HEK293 (cell line): Measurements from ENCODE around the gene VAV3.
A peak's percentile ranks its signal among the peaks of the same experiment; 100 is the strongest.

Experiments used
- CTCF ChIA-PET: fragments of 350-600 bp; formaldehyde crosslinking; extraction: SDS; loops from one replicate; lab custom pipeline; 2021; ENCODE audit warnings: antibody characterized with exemption; lab: Yijun Ruan, JAX
- POLR2A ChIA-PET: fragments of 300-600 bp; formaldehyde crosslinking; extraction: SDS; loops from one replicate; lab custom pipeline; 2020; ENCODE audit warnings: antibody characterized with exemption, inconsistent platforms; lab: Yijun Ruan, JAX
- H3K27ac ChIP-seq: fragments of 200-500 bp; sonication (Bioruptor generic); 2 replicates; pipeline ENCODE4 v1.5.1; 2014; ENCODE audit warnings: low read depth, low read length, control low read depth, inconsistent platforms; ENCODE audit errors: extremely low read depth
- H3K36me3 ChIP-seq, 2 experiments: fragments of 200-500 bp in 1 of 2; sonication (Bioruptor generic) in 1 of 2; 1 replicate in 1 of 2; 2 replicates in 1 of 2; pipeline ENCODE4 v1.5.1; 2014 to 2017; ENCODE audit warnings: inconsistent platforms in 2 of 2, low read length in 2 of 2; ENCODE audit not compliant: control insufficient read depth in 2 of 2, insufficient read depth in 1 of 2
- H3K4me1 ChIP-seq: fragments of 200-500 bp; sonication (Bioruptor generic); 2 replicates; pipeline ENCODE4 v1.5.1; 2014; ENCODE audit warnings: mild to moderate bottlenecking, low read length, inconsistent platforms; ENCODE audit not compliant: control insufficient read depth, insufficient read depth
- H3K4me3 ChIP-seq: 2 replicates; pipeline ENCODE4 v1.5.1; 2011; ENCODE audit warnings: low read depth, mild to moderate bottlenecking, control low read depth, low read length, moderate library complexity
- H3K9me3 ChIP-seq: fragments of 200-500 bp; sonication (Bioruptor generic); 2 replicates; pipeline ENCODE4 v1.5.1; 2014; ENCODE audit warnings: low read depth, low read length, inconsistent platforms; ENCODE audit not compliant: control insufficient read depth, insufficient read depth
- BCL11B ChIP-seq: fragments of 450-650 bp; formaldehyde crosslinking; IDR thresholded peaks from 2 replicates; pipeline ENCODE4 v1.5.1; 2016; ENCODE audit warnings: low read depth, missing biosample characterization, missing genetic modification characterization
- BCL6B ChIP-seq: fragments of 450-650 bp; formaldehyde crosslinking; IDR thresholded peaks from 2 replicates; pipeline ENCODE4 v1.5.1; 2017; ENCODE audit warnings: missing biosample characterization, missing genetic modification characterization
- IKZF3 ChIP-seq: fragments of 450-650 bp; IDR thresholded peaks from 2 replicates; pipeline ENCODE4 v1.5.0; 2018; ENCODE audit warnings: missing biosample characterization, mild to moderate bottlenecking, missing genetic modification characterization, moderate library complexity
- INSM2 ChIP-seq: fragments of 450-650 bp; formaldehyde crosslinking; IDR thresholded peaks from 2 replicates; pipeline ENCODE4 v1.5.1; 2016; ENCODE audit warnings: missing biosample characterization, missing genetic modification characterization
- OSR2 ChIP-seq: fragments of 450-650 bp; formaldehyde crosslinking; IDR thresholded peaks from 2 replicates; pipeline ENCODE4 v1.5.1; 2016; ENCODE audit warnings: missing biosample characterization, missing genetic modification characterization
- PRDM6 ChIP-seq: fragments of 450-650 bp; formaldehyde crosslinking; IDR thresholded peaks from 2 replicates; pipeline ENCODE4 v1.5.1; 2017; ENCODE audit warnings: missing biosample characterization, missing genetic modification characterization
- RBAK ChIP-seq: fragments of 450-650 bp; formaldehyde crosslinking; IDR thresholded peaks from 2 replicates; pipeline ENCODE4 v1.5.1; 2016; ENCODE audit warnings: missing biosample characterization, missing genetic modification characterization
- REPIN1 ChIP-seq: fragments of 450-650 bp; formaldehyde crosslinking; IDR thresholded peaks from 2 replicates; pipeline ENCODE4 v1.5.1; 2017; ENCODE audit warnings: missing biosample characterization, missing genetic modification characterization, low read depth
- SP7 ChIP-seq: fragments of 450-650 bp; formaldehyde crosslinking; IDR thresholded peaks from 2 replicates; pipeline ENCODE4 v1.5.1; 2016; ENCODE audit warnings: missing biosample characterization, missing genetic modification characterization
- WT1 ChIP-seq: fragments of 450-650 bp; formaldehyde crosslinking; IDR thresholded peaks from 2 replicates; pipeline ENCODE4 v1.5.1; 2016; ENCODE audit warnings: missing biosample characterization, missing genetic modification characterization
- ZBTB44 ChIP-seq: fragments of 450-650 bp; IDR thresholded peaks from 2 replicates; pipeline ENCODE4 v1.5.1; 2018; ENCODE audit warnings: missing biosample characterization, mild to moderate bottlenecking, missing genetic modification characterization
- ZFHX2 ChIP-seq: fragments of 450-650 bp; formaldehyde crosslinking; conservative IDR thresholded peaks from 2 replicates; pipeline ENCODE4 v1.5.1; 2016; ENCODE audit warnings: missing biosample characterization, missing genetic modification characterization
- ZNF10 ChIP-seq: fragments of 450-650 bp; formaldehyde crosslinking; IDR thresholded peaks from 2 replicates; pipeline ENCODE4 v1.5.1; 2017; ENCODE audit warnings: missing biosample characterization, missing genetic modification characterization
- ZNF146 ChIP-seq: fragments of 450-650 bp; formaldehyde crosslinking; IDR thresholded peaks from 2 replicates; pipeline ENCODE4 v1.5.1; 2016; ENCODE audit warnings: missing biosample characterization, missing genetic modification characterization
- ZNF155 ChIP-seq: fragments of 450-650 bp; formaldehyde crosslinking; IDR thresholded peaks from 2 replicates; pipeline ENCODE4 v1.5.1; 2016; ENCODE audit warnings: missing biosample characterization, missing genetic modification characterization
- ZNF174 ChIP-seq: fragments of 450-650 bp; formaldehyde crosslinking; IDR thresholded peaks from 2 replicates; pipeline ENCODE4 v1.5.0; 2017; ENCODE audit warnings: missing biosample characterization, mild to moderate bottlenecking, missing genetic modification characterization
- ZNF202 ChIP-seq: fragments of 450-650 bp; formaldehyde crosslinking; IDR thresholded peaks from 2 replicates; pipeline ENCODE4 v1.5.1; 2016; ENCODE audit warnings: missing biosample characterization, missing genetic modification characterization, borderline replicate concordance
- ZNF211 ChIP-seq: fragments of 450-650 bp; formaldehyde crosslinking; IDR thresholded peaks from 2 replicates; pipeline ENCODE4 v1.5.1; 2016; ENCODE audit warnings: low read depth, missing biosample characterization, missing genetic modification characterization
- ZNF274 ChIP-seq, 2 experiments: fragments of 200-500 bp in 1 of 2; fragments of 450-650 bp in 1 of 2; sonication (Bioruptor generic) in 1 of 2; formaldehyde crosslinking in 1 of 2; IDR thresholded peaks; 2 replicates each; pipeline versions ENCODE4 v1.5.1 to v1.6.1; 2014 to 2016; ENCODE audit warnings: borderline replicate concordance in 1 of 2, inconsistent platforms in 1 of 2, low read length in 1 of 2, missing biosample characterization in 1 of 2, missing genetic modification characterization in 1 of 2
- ZNF362 ChIP-seq: fragments of 450-650 bp; formaldehyde crosslinking; IDR thresholded peaks from 2 replicates; pipeline ENCODE4 v1.5.1; 2016; ENCODE audit warnings: missing biosample characterization, missing genetic modification characterization
- ZNF580 ChIP-seq: fragments of 450-650 bp; formaldehyde crosslinking; IDR thresholded peaks from 2 replicates; pipeline ENCODE4 v1.5.1; 2016; ENCODE audit warnings: missing biosample characterization, missing genetic modification characterization
- ZNF585B ChIP-seq: fragments of 450-650 bp; formaldehyde crosslinking; IDR thresholded peaks from 2 replicates; pipeline ENCODE4 v1.5.1; 2016; ENCODE audit warnings: missing biosample characterization, missing genetic modification characterization
- ZNF610 ChIP-seq: fragments of 450-650 bp; formaldehyde crosslinking; IDR thresholded peaks from 2 replicates; pipeline ENCODE4 v1.5.1; 2016; ENCODE audit warnings: missing biosample characterization, missing genetic modification characterization, borderline replicate concordance

VAV3 gene

GRCh38 chr1:107762751-107763390 is 202.1 kb downstream of the VAV3 start:
- TF ChIP-seq ZNF202 (no peak), BCL11B (no peak), ZNF274 (IDR thresholded peaks at IDR 0.05; ENCODE audit: low read length) (no peak), ZNF274 (tag by site-specific recombination; IDR thresholded peaks at IDR 0.05; ENCODE audit: borderline replicate concordance) (no peak), ZNF362 (no peak), ZNF155 (tag by site-specific recombination) (no peak), ZNF211 (no peak), ZNF10 (tag by site-specific recombination) (no peak), ZNF610 (tag by site-specific recombination) (no peak)
- Histone ChIP-seq H3K9me3 (no peaks in the 10 kb centered on the region), H3K36me3 (no peaks in the 10 kb centered on the region), H3K4me3 (no peak overlapping the region), H3K27ac (no peak overlapping the region), H3K4me1 (peaks cover 17% of the 10 kb centered on the region)
- ChIA-PET POLR2A (no interaction called here), CTCF (interaction anchor here (0.7 to 1.0 kb wide), 3 partner anchors 12 to 119 kb away, joined by 3 to 7 read pairs (median 3); no protein-coding TSS in a partner anchor)

- ChIA-PET POLR2A (no interaction called here), CTCF (interaction anchor here (0.7 kb wide), 1 partner anchor 9 kb away, joined by 3 read pairs; no protein-coding TSS in a partner anchor)
- H3K27ac ChIP-seq = no peak overlapping the region
- H3K9me3 ChIP-seq = no peaks in the 10 kb centered on the region
- H3K4me1 ChIP-seq = no peaks in the 10 kb centered on the region
- no peaks in the 10 kb centered on the region for H3K36me3 ChIP-seq
- H3K4me3 ChIP-seq = no peak overlapping the region
- TF ChIP-seq ZNF146 (tag by site-specific recombination) (no peak), ZNF580 (no peak), BCL6B (tag by site-specific recombination) (no peak)
These were observed 204.9 kb downstream of the VAV3 start for GRCh38 chr1:107760065-107760464.

GRCh38 chr1:107750364-107750959 is 214.5 kb downstream of the VAV3 start:
- Histone ChIP-seq H3K9me3 (no peaks in the 10 kb centered on the region), H3K27ac (no peak overlapping the region), H3K4me3 (no peak overlapping the region), H3K4me1 (no peaks in the 10 kb centered on the region), H3K36me3 (no peaks in the 10 kb centered on the region)
- CTCF ChIA-PET = interaction anchor here (0.6 to 7.2 kb wide), 19 partner anchors 8 to 473 kb away, joined by 3 to 76 read pairs (median 3); no protein-coding TSS in a partner anchor
- POLR2A ChIA-PET = no interaction called here
- TF ChIP-seq INSM2 (tag by site-specific recombination) (no peak), ZNF585B (tag by site-specific recombination) (no peak), ZBTB44 (no peak), PRDM6 (0 out of 2 replicates have a peak, but pooled peaks have one; percentile 27), ZFHX2 (no peak), SP7 (tag by site-specific recombination) (no peak), REPIN1 (no peak), OSR2 (no peak), WT1 (tag by site-specific recombination) (no peak), IKZF3 (tag by site-specific recombination) (0 out of 2 replicates have a peak, but pooled peaks have one; percentile 19), ZNF174 (tag by site-specific recombination) (no peak), RBAK (tag by site-specific recombination) (no peak)
